ENCODE measurements around the gene ERI3. TPM values are rescaled to one million over a fixed set of nuclear protein-coding genes. Genes with fewer than 3 reads are reported as not detected.

Gene ERI3
- total RNA-seq, 1 donor from 2014 or later = 31.0 TPM

- Histone ChIP-seq H3K27me3 (no peaks in the 10 kb centered on the region), H3F3A (ENCODE audit: low read depth) (peaks cover 15% of the 10 kb centered on the region), H3K36me3 (no peaks in the 10 kb centered on the region), H3K9ac (no peak overlapping the region), H3K4me3 (no peak overlapping the region), H3K27ac (no peak overlapping the region), H3K4me2 (no peak overlapping the region), H4K20me1 (ENCODE audit: low read depth) (peaks cover 55% of the 10 kb centered on the region), H3K4me1 (peaks cover 19% of the 10 kb centered on the region), H3K79me2 (ENCODE audit: low read depth) (no peaks in the 10 kb centered on the region), H3K9me3 (ENCODE audit: low read depth) (no peaks in the 10 kb centered on the region), H2AFZ (replicated peaks) (no peak overlapping the region)
- Mint-ChIP-seq H3K4me3 (no peak overlapping the region), H3K36me3 (peaks cover 22% of the 10 kb centered on the region), H3K27me3 (ENCODE audit: insufficient read depth, low read depth) (peaks cover 4% of the 10 kb centered on the region), H3K27ac (peak overlapping the region; percentile 57), H3K9me3 (no peaks in the 10 kb centered on the region), H3K4me1 (peaks cover 39% of the 10 kb centered on the region)
- no peak for TF ChIP-seq EZH2phosphoT487 (IDR thresholded peaks at IDR 0.05)
- TF ChIP-seq CTCF (IDR thresholded peaks at IDR 0.05) = no peak
- no peak for TF ChIP-seq EZH2 (IDR thresholded peaks at IDR 0.05)
- DNase-seq (ENCODE audit: low spot score) = no peak
These were observed 58.3 kb downstream of the ERI3 start for GRCh38 chr1:44296806-44297205.

- Mint-ChIP-seq H3K36me3 (peaks cover 23% of the 10 kb centered on the region), H3K4me3 (no peak overlapping the region), H3K4me1 (peaks cover 32% of the 10 kb centered on the region), H3K9me3 (no peaks in the 10 kb centered on the region), H3K27ac (peak overlapping the region; percentile 59), H3K27me3 (ENCODE audit: insufficient read depth, low read depth) (peaks cover 2% of the 10 kb centered on the region)
- Histone ChIP-seq H3K4me1 (peaks cover 11% of the 10 kb centered on the region), H3K9ac (no peak overlapping the region), H3K27me3 (no peaks in the 10 kb centered on the region), H2AFZ (replicated peaks) (no peak overlapping the region), H3K4me3 (no peak overlapping the region), H3K9me3 (ENCODE audit: low read depth) (no peaks in the 10 kb centered on the region), H3K27ac (no peak overlapping the region), H3K36me3 (no peaks in the 10 kb centered on the region), H3K79me2 (ENCODE audit: low read depth) (no peaks in the 10 kb centered on the region), H4K20me1 (ENCODE audit: low read depth) (peaks cover 53% of the 10 kb centered on the region), H3K4me2 (peak overlapping the region; percentile 22), H3F3A (ENCODE audit: low read depth) (peaks cover 8% of the 10 kb centered on the region)
- TF ChIP-seq CTCF (IDR thresholded peaks at IDR 0.05) (no peak), EZH2 (IDR thresholded peaks at IDR 0.05) (no peak), EZH2phosphoT487 (IDR thresholded peaks at IDR 0.05) (no peak)
- DNase-seq (ENCODE audit: low spot score) = no peak
These were observed 59.0 kb downstream of the ERI3 start for GRCh38 chr1:44296086-44296485.

- no peak overlapping the region for H2AFZ ChIP-seq (replicated peaks)
- H3K27ac ChIP-seq = no peak overlapping the region
- H3K27me3 ChIP-seq = no peaks in the 10 kb centered on the region
- peak; percentile 63 for TF ChIP-seq CTCF (IDR thresholded peaks at IDR 0.05)
- TF ChIP-seq EZH2 (IDR thresholded peaks at IDR 0.05) = no peak
- no peak overlapping the region for H3K4me2 ChIP-seq
- peak overlapping the region; percentile 54 for H3K27ac Mint-ChIP-seq
- H3K4me3 Mint-ChIP-seq = no peak overlapping the region
- no peaks in the 10 kb centered on the region for H3K9me3 Mint-ChIP-seq
- no peak overlapping the region for H3K4me3 ChIP-seq
- peaks cover 3% of the 10 kb centered on the region for H3K4me1 ChIP-seq
- peaks cover 28% of the 10 kb centered on the region for H3K4me1 Mint-ChIP-seq
- peaks cover 23% of the 10 kb centered on the region for H3K36me3 Mint-ChIP-seq
- no peaks in the 10 kb centered on the region for H3K9me3 ChIP-seq (ENCODE audit: low read depth)
- H4K20me1 ChIP-seq (ENCODE audit: low read depth) = peaks cover 50% of the 10 kb centered on the region
- H3K79me2 ChIP-seq (ENCODE audit: low read depth) = no peaks in the 10 kb centered on the region
- no peaks in the 10 kb centered on the region for H3K36me3 ChIP-seq
- DNase-seq (ENCODE audit: low spot score) = peak; percentile 66
- H3K27me3 Mint-ChIP-seq (ENCODE audit: insufficient read depth, low read depth) = peaks cover 2% of the 10 kb centered on the region
- H3F3A ChIP-seq (ENCODE audit: low read depth) = no peaks in the 10 kb centered on the region
- H3K9ac ChIP-seq = no peak overlapping the region
These were observed 60.5 kb downstream of the ERI3 start for GRCh38 chr1:44294588-44295007.
